ENCODE data around the gene SCGB3A2. TPM values are rescaled to one million over a fixed set of nuclear protein-coding genes. Genes with fewer than 3 reads are reported as not detected.

Gene SCGB3A2
- total RNA-seq, 2 experiments from 2014 or later = not detected

DNA sequence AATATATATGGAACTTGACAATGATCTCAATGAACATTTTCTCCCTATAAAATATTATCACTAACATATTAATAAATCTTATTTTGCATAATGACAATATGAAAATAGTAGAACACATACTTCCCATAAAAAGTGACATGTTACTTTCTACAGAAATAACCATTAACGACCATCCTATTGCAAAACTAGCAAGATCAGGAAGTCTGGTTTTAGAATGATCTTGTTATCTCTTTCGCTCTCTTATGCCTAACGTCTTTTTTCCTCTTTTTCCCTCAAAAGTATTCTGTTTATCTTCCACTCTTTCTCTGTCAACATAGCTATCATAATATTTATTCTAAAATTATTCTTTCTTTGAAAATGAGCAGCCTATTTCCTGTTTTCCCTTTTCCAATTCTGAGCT is 49.4 kb downstream of the SCGB3A2 start:
- TF ChIP-seq EZH2phosphoT487 (IDR thresholded peaks at IDR 0.05; ENCODE audit: borderline replicate concordance, low read depth, low read length) = no peak
- TF ChIP-seq, protein P1, sequence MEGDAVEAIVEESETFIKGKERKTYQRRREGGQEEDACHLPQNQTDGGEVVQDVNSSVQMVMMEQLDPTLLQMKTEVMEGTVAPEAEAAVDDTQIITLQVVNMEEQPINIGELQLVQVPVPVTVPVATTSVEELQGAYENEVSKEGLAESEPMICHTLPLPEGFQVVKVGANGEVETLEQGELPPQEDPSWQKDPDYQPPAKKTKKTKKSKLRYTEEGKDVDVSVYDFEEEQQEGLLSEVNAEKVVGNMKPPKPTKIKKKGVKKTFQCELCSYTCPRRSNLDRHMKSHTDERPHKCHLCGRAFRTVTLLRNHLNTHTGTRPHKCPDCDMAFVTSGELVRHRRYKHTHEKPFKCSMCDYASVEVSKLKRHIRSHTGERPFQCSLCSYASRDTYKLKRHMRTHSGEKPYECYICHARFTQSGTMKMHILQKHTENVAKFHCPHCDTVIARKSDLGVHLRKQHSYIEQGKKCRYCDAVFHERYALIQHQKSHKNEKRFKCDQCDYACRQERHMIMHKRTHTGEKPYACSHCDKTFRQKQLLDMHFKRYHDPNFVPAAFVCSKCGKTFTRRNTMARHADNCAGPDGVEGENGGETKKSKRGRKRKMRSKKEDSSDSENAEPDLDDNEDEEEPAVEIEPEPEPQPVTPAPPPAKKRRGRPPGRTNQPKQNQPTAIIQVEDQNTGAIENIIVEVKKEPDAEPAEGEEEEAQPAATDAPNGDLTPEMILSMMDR (conservative IDR thresholded peaks at IDR 0.05; ENCODE audit: low read length) = no peak
- Histone ChIP-seq H3K4me3 (ENCODE audit: low read depth, low read length, poor library complexity, severe bottlenecking) (no peak overlapping the region), H3K4me2 (ENCODE audit: low read length) (no peak overlapping the region), H3K9me2 (ENCODE audit: insufficient read depth, low read length) (no peaks in the 10 kb centered on the region), H3K4me1 (ENCODE audit: insufficient read depth, low read length, poor library complexity, severe bottlenecking) (no peaks in the 10 kb centered on the region), H3K79me2 (ENCODE audit: insufficient read depth, low read depth, low read length) (no peaks in the 10 kb centered on the region), H3K27ac (ENCODE audit: low read depth, low read length, poor library complexity, severe bottlenecking) (no peak overlapping the region), H3K9me3 (ENCODE audit: low read length) (no peaks in the 10 kb centered on the region), H2AFZ (ENCODE audit: low read length) (no peak overlapping the region), H3K36me3 (ENCODE audit: insufficient read depth, low read length) (no peaks in the 10 kb centered on the region), H4K20me1 (ENCODE audit: insufficient read depth, low read length) (no peaks in the 10 kb centered on the region)
- BruUV-seq (replicated peaks) = no TSS peak
- DNase-seq (ENCODE audit: low spot score) = no peak
- POLR2A ChIA-PET = interaction anchor here (0.7 to 1.4 kb wide), 2 partner anchors 9 to 562 kb away, joined by 3 to 4 read pairs; no protein-coding TSS in a partner anchor
- CTCF ChIA-PET (ENCODE audit: unreplicated experiment) = no interaction called here
- intact Hi-C loops (cut with micrococcal nuclease; ENCODE audit: unreplicated experiment) = no loop called here

DNA sequence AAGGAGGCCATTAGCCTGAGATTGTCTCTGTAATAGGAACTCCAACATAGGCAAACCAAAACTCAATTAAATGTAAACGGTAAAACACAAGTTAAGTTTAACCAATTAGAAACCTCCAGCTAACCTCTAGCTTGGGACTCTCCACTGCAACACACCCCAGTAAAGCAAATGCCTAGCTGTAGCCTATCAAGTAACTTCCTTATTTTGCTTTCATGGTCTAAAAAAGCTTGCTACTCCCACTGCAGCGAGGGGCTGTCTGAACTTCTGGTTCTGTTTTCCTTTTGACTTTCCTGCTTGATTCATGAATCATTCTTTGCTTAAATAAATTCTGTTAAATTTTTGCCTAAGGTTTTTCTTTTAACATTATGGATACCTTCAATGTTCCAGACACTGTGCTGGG is 52.3 kb downstream of the SCGB3A2 start:
- POLR2A ChIA-PET = no interaction called here
- H3K4me1 ChIP-seq (ENCODE audit: insufficient read depth, low read length, poor library complexity, severe bottlenecking) = no peaks in the 10 kb centered on the region

More for the DNA sequence above, 52.3 kb downstream of the SCGB3A2 start:
- no peak overlapping the region for H2AFZ ChIP-seq (ENCODE audit: low read length)
- intact Hi-C loops (cut with micrococcal nuclease; ENCODE audit: unreplicated experiment) = no loop called here
- H3K27ac ChIP-seq (ENCODE audit: low read depth, low read length, poor library complexity, severe bottlenecking) = no peak overlapping the region
- CTCF ChIA-PET (ENCODE audit: unreplicated experiment) = no interaction called here
- no peak overlapping the region for H3K4me3 ChIP-seq (ENCODE audit: low read depth, low read length, poor library complexity, severe bottlenecking)
- no peaks in the 10 kb centered on the region for H4K20me1 ChIP-seq (ENCODE audit: insufficient read depth, low read length)
- TF ChIP-seq EZH2phosphoT487 (IDR thresholded peaks at IDR 0.05; ENCODE audit: borderline replicate concordance, low read depth, low read length) = no peak
- TF ChIP-seq, protein P1 (conservative IDR thresholded peaks at IDR 0.05; ENCODE audit: low read length) = no peak
- H3K36me3 ChIP-seq (ENCODE audit: insufficient read depth, low read length) = no peaks in the 10 kb centered on the region
- H3K4me2 ChIP-seq (ENCODE audit: low read length) = no peak overlapping the region
- no TSS peak for BruUV-seq (replicated peaks)
- H3K9me2 ChIP-seq (ENCODE audit: insufficient read depth, low read length) = no peaks in the 10 kb centered on the region
- DNase-seq (ENCODE audit: low spot score) = no peak
- no peaks in the 10 kb centered on the region for H3K9me3 ChIP-seq (ENCODE audit: low read length)
- no peaks in the 10 kb centered on the region for H3K79me2 ChIP-seq (ENCODE audit: insufficient read depth, low read depth, low read length)

Other genes with a start within 250 kb of the SCGB3A2 start
- 4.0 and 6.2 TPM in 2 replicates for gene JAKMIP2, start 96.0 kb upstream of the SCGB3A2 start, total RNA-seq (2014; rRNA removed; shearing (Covaris generic))
- gene JAKMIP2, start 96.0 kb upstream of the SCGB3A2 start, total RNA-seq (2022) = 14.0 and 14.5 TPM in 2 replicates
- not detected in 2 replicates for gene SPINK1, start 47.0 kb upstream of the SCGB3A2 start, total RNA-seq (2014; rRNA removed; shearing (Covaris generic))
- not detected in 2 replicates for gene SPINK1, start 47.0 kb upstream of the SCGB3A2 start, total RNA-seq (2022)
- gene C5orf46, start 27.8 kb downstream of the SCGB3A2 start, total RNA-seq (2014; rRNA removed; shearing (Covaris generic)) = not detected in 2 replicates
- not detected in 2 replicates for gene C5orf46, start 27.8 kb downstream of the SCGB3A2 start, total RNA-seq (2022)
- gene SPINK5, start 185.3 kb downstream of the SCGB3A2 start, total RNA-seq (2014; rRNA removed; shearing (Covaris generic)) = not detected in 2 replicates
- gene SPINK5, start 185.3 kb downstream of the SCGB3A2 start, total RNA-seq (2022) = not detected in 2 replicates